Measurements from ENCODE around the gene CFAP20DC. TPM values are rescaled to one million over a fixed set of nuclear protein-coding genes. Genes with fewer than 3 reads are reported as not detected.

CFAP20DC gene
- total RNA-seq, 3 donors from 2014 or later (not counting 1 experiment from before 2014, with no cell fraction given): 0.09 to 0.20 (median 0.18) TPM

- Mint-ChIP-seq H3K9me3 (no peaks in the 10 kb centered on the region), H3K36me3 (no peaks in the 10 kb centered on the region), H3K4me3 (no peak overlapping the region), H3K27ac (no peak overlapping the region), H3K4me1 (no peaks in the 10 kb centered on the region), H3K27me3 (ENCODE audit: low read depth in 2 of 2) (peaks cover 0 to 2% of the 10 kb centered on the region in 2 donors)
- no peak for DNase-seq
- no peaks in the 10 kb centered on the region for H3K27me3 ChIP-seq (ENCODE audit: control insufficient read depth, insufficient read depth, low read length)
- no peaks in the 10 kb centered on the region for H3K36me3 ChIP-seq (ENCODE audit: control insufficient read depth, insufficient read depth, low read length)
- no peak for ATAC-seq
- intact Hi-C loops (cut with micrococcal nuclease): no loop called here
- H3K27ac ChIP-seq (ENCODE audit: low read length): no peak overlapping the region
- no peaks in the 10 kb centered on the region for H3K9me3 ChIP-seq (ENCODE audit: control insufficient read depth, insufficient read depth, low read length)
- no peaks in the 10 kb centered on the region for H3K4me1 ChIP-seq (ENCODE audit: control insufficient read depth, insufficient read depth, low read length)
- no peak overlapping the region for H3K4me3 ChIP-seq (ENCODE audit: low read length)
- no peak for TF ChIP-seq CTCF (IDR thresholded peaks at IDR 0.05)
- 75% methylated on average over 4 of the region's 4 CpGs for WGBS (ENCODE audit: insufficient coverage)
These were observed 301.8 kb downstream of the CFAP20DC start for GRCh38 chr3:58748024-58748423.

GRCh38 chr3:58746758-58747157 lies 303.1 kb downstream of the CFAP20DC start:
- Histone ChIP-seq H3K9me3 (ENCODE audit: control insufficient read depth, insufficient read depth, low read length) (no peaks in the 10 kb centered on the region), H3K27ac (ENCODE audit: low read length) (no peak overlapping the region), H3K4me3 (ENCODE audit: low read length) (no peak overlapping the region), H3K4me1 (ENCODE audit: control insufficient read depth, insufficient read depth, low read length) (no peaks in the 10 kb centered on the region), H3K27me3 (ENCODE audit: control insufficient read depth, insufficient read depth, low read length) (no peaks in the 10 kb centered on the region), H3K36me3 (ENCODE audit: control insufficient read depth, insufficient read depth, low read length) (no peaks in the 10 kb centered on the region)
- no peak for TF ChIP-seq CTCF (IDR thresholded peaks at IDR 0.05)
- ATAC-seq: no peak
- no peaks in the 10 kb centered on the region for H3K36me3 Mint-ChIP-seq
- intact Hi-C loops (cut with micrococcal nuclease): no loop called here
- H3K9me3 Mint-ChIP-seq: no peaks in the 10 kb centered on the region
- H3K27me3 Mint-ChIP-seq (ENCODE audit: low read depth in 2 of 2): peaks cover 2 to 6% of the 10 kb centered on the region in 2 donors
- no peaks in the 10 kb centered on the region for H3K4me1 Mint-ChIP-seq
- no peak overlapping the region for H3K4me3 Mint-ChIP-seq
- H3K27ac Mint-ChIP-seq: no peak overlapping the region
- WGBS (ENCODE audit: insufficient coverage): no CpG with 5 or more reads among the region's 3 CpGs
- DNase-seq: no peak

- DNase-seq (no peak), ATAC-seq (no peak)
- Mint-ChIP-seq H3K27ac (no peak overlapping the region), H3K27me3 (ENCODE audit: low read depth in 2 of 2) (peaks cover 5 to 6% of the 10 kb centered on the region in 2 donors), H3K9me3 (no peaks in the 10 kb centered on the region), H3K36me3 (no peaks in the 10 kb centered on the region), H3K4me1 (no peaks in the 10 kb centered on the region), H3K4me3 (no peak overlapping the region)
- Histone ChIP-seq H3K27me3 (ENCODE audit: control insufficient read depth, insufficient read depth, low read length) (no peaks in the 10 kb centered on the region), H3K9me3 (ENCODE audit: control insufficient read depth, insufficient read depth, low read length) (no peaks in the 10 kb centered on the region), H3K4me3 (ENCODE audit: low read length) (no peak overlapping the region), H3K36me3 (ENCODE audit: control insufficient read depth, insufficient read depth, low read length) (no peaks in the 10 kb centered on the region), H3K4me1 (ENCODE audit: control insufficient read depth, insufficient read depth, low read length) (no peaks in the 10 kb centered on the region), H3K27ac (ENCODE audit: low read length) (no peak overlapping the region)
- whole genome bisulfite sequencing (ENCODE audit: insufficient coverage): no CpG with 5 or more reads among the region's 1 CpG
- no peak for TF ChIP-seq CTCF (IDR thresholded peaks at IDR 0.05)
- intact Hi-C loops (cut with micrococcal nuclease): no loop called here
These were observed 306.5 kb downstream of the CFAP20DC start for GRCh38 chr3:58743296-58743695.

- Histone ChIP-seq H3K4me1 (ENCODE audit: control insufficient read depth, insufficient read depth, low read length) (no peaks in the 10 kb centered on the region), H3K27me3 (ENCODE audit: control insufficient read depth, insufficient read depth, low read length) (no peaks in the 10 kb centered on the region), H3K9me3 (ENCODE audit: control insufficient read depth, insufficient read depth, low read length) (no peaks in the 10 kb centered on the region), H3K36me3 (ENCODE audit: control insufficient read depth, insufficient read depth, low read length) (no peaks in the 10 kb centered on the region), H3K27ac (ENCODE audit: low read length) (no peak overlapping the region), H3K4me3 (ENCODE audit: low read length) (no peak overlapping the region)
- 86% methylated on average over 6 of the region's 6 CpGs for WGBS (ENCODE audit: insufficient coverage)
- H3K4me3 Mint-ChIP-seq: no peak overlapping the region
- intact Hi-C loops (cut with micrococcal nuclease): no loop called here
- TF ChIP-seq CTCF (IDR thresholded peaks at IDR 0.05): no peak
- H3K27ac Mint-ChIP-seq: no peak overlapping the region
- no peak for DNase-seq
- peaks cover 5 to 6% of the 10 kb centered on the region in 2 donors for H3K27me3 Mint-ChIP-seq (ENCODE audit: low read depth in 2 of 2)
- H3K36me3 Mint-ChIP-seq: no peaks in the 10 kb centered on the region
- ATAC-seq: no peak
- no peaks in the 10 kb centered on the region for H3K9me3 Mint-ChIP-seq
- H3K4me1 Mint-ChIP-seq: no peaks in the 10 kb centered on the region
These were observed 307.6 kb downstream of the CFAP20DC start for GRCh38 chr3:58742239-58742638.
